ENCODE results near the gene ADORA2A.

Gene ADORA2A

GRCh38 chr22:24404561-24405275, 22.7 kb upstream of the ADORA2A start:
- no peak overlapping the region for H3K27ac ChIP-seq (ENCODE audit: low read depth, low read length)
- H3K9ac ChIP-seq (ENCODE audit: low read length), result no peak overlapping the region
- H3K36me3 ChIP-seq (ENCODE audit: insufficient read depth, low read length), result peaks cover 18% of the 10 kb centered on the region
- no peak overlapping the region for H3K4me3 ChIP-seq (ENCODE audit: low read depth in 1 of 2, low read length in 2 of 2)
- no peaks in the 10 kb centered on the region for H3K9me3 ChIP-seq (ENCODE audit: low read length)
- no peaks in the 10 kb centered on the region for H3K27me3 ChIP-seq (ENCODE audit: control insufficient read depth in 1 of 2, insufficient read depth in 2 of 2, low read length in 2 of 2)
- H3K4me1 ChIP-seq (ENCODE audit: insufficient read depth, low read length), result peaks cover 47% of the 10 kb centered on the region

GRCh38 chr22:24405631-24406321, 21.6 kb upstream of the ADORA2A start:
- Histone ChIP-seq H3K36me3 (ENCODE audit: insufficient read depth, low read length) (peaks cover 18% of the 10 kb centered on the region), H3K4me1 (ENCODE audit: insufficient read depth, low read length) (peaks cover 36% of the 10 kb centered on the region), H3K27ac (ENCODE audit: low read depth, low read length) (no peak overlapping the region), H3K9ac (ENCODE audit: low read length) (no peak overlapping the region), H3K9me3 (ENCODE audit: low read length) (no peaks in the 10 kb centered on the region), H3K4me3 (ENCODE audit: low read depth in 1 of 2, low read length in 2 of 2) (no peak overlapping the region), H3K27me3 (ENCODE audit: control insufficient read depth in 1 of 2, insufficient read depth in 2 of 2, low read length in 2 of 2) (no peaks in the 10 kb centered on the region)

DNA sequence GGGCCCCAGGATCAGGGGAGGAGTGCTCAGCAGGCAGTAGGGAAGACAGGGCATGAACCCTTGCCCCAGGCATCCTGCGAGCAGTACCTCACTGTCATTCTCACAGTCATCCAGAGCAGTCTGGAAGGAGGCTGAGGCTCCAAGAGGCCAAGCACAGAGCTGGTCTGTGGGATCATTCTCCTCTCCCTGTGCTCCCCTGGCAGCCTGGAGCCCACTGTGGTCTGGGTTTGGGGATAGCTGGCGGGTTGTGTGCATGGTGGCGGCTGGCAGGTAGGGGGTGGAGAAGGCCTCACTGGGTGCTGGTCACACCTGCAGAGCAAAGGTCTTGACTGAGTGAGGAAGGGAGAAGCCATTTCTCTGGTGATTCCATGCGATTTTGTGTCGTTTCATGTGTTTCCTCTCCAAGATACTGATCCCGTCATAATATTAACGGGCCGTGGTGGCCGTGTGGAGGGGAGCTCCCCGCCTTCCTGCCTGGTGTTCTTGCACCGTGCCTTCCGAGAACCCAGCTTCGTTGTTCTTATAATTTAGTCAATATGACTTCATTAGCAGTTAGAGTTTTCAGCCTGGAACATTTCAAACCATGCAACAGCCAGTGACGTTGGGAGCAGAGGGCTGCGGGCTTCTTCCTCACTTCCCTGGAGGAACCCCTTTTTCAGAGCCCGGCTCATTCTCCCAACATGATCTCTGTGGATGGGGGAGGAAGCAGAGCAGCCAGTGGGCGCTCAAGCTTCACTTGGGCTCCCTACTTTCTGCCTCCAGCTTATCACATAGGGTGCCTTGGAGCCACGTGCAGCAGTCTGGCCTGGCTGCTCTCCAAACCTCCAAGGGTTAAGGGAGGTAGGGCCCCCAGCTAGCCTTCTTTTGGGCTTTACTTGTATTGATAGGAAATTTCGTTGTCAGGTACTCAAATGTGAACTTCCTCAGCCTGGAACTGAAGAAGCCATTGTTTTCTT, 20.8 kb upstream of the ADORA2A start:
- Histone ChIP-seq H3K27ac (ENCODE audit: low read depth, low read length) (no peak overlapping the region), H3K9ac (ENCODE audit: low read length) (no peak overlapping the region), H3K4me1 (ENCODE audit: insufficient read depth, low read length) (peaks cover 28% of the 10 kb centered on the region)

DNA sequence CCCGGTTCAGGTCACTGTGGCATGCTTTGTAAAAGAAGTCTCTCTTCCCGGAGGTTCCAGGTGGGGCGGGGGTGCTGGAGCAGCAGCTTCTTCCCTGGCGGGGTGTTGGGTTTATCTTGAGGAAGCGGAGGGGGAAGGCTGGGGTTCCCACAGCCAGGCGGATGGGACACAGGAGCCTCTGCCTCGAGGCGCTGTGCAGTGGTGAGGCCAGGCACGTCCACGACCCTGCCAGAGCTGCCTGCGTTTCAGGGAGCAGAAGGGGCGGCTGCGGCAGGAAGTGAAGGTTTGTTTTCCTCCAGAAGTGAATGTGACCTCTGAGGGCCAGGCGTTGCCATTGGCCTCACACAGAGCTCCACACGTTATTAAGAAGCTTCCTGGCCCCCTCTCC, 20.1 kb upstream of the ADORA2A start:
- H3K36me3 ChIP-seq (ENCODE audit: insufficient read depth, low read length), result peaks cover 20% of the 10 kb centered on the region
- H3K9ac ChIP-seq (ENCODE audit: low read length), result no peak overlapping the region
- peaks cover 22% of the 10 kb centered on the region for H3K4me1 ChIP-seq (ENCODE audit: insufficient read depth, low read length)
- no peaks in the 10 kb centered on the region for H3K9me3 ChIP-seq (ENCODE audit: low read length)
- no peak overlapping the region for H3K4me3 ChIP-seq (ENCODE audit: low read depth in 1 of 2, low read length in 2 of 2)
- no peaks in the 10 kb centered on the region for H3K27me3 ChIP-seq (ENCODE audit: control insufficient read depth in 1 of 2, insufficient read depth in 2 of 2, low read length in 2 of 2)
- no peak overlapping the region for H3K27ac ChIP-seq (ENCODE audit: low read depth, low read length)

More for the DNA sequence above, 20.8 kb upstream of the ADORA2A start:
- Histone ChIP-seq H3K27me3 (ENCODE audit: control insufficient read depth in 1 of 2, insufficient read depth in 2 of 2, low read length in 2 of 2) (no peaks in the 10 kb centered on the region), H3K4me3 (ENCODE audit: low read depth in 1 of 2, low read length in 2 of 2) (no peak overlapping the region), H3K36me3 (ENCODE audit: insufficient read depth, low read length) (peaks cover 15% of the 10 kb centered on the region), H3K9me3 (ENCODE audit: low read length) (no peaks in the 10 kb centered on the region)

DNA sequence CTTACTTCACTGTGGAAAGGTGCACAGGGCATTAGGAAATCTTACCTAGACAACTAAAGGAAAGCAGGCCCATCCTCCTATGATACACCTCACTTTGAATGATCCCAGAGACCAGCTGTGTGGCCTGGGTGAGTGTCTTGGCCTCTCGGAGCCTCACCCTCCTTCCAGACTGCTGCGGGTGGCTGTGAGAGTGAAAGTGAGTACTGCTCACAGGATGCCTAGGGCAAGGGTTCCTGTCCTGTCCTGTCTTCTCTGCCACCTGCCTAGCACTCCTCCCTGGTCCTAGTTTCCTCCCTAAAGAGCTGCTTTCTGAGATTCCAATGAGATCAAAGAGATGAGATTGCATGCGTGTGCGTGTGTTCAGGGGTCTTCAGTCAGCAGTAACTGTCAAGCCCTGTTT, 19.5 kb upstream of the ADORA2A start:
- no peaks in the 10 kb centered on the region for H3K9me3 ChIP-seq (ENCODE audit: low read length)
- H3K4me3 ChIP-seq (ENCODE audit: low read depth in 1 of 2, low read length in 2 of 2), result no peak overlapping the region
- no peak overlapping the region for H3K27ac ChIP-seq (ENCODE audit: low read depth, low read length)
- H3K4me1 ChIP-seq (ENCODE audit: insufficient read depth, low read length), result peaks cover 16% of the 10 kb centered on the region
- H3K9ac ChIP-seq (ENCODE audit: low read length), result no peak overlapping the region
- peaks cover 24% of the 10 kb centered on the region for H3K36me3 ChIP-seq (ENCODE audit: insufficient read depth, low read length)
- H3K27me3 ChIP-seq (ENCODE audit: control insufficient read depth in 1 of 2, insufficient read depth in 2 of 2, low read length in 2 of 2), result no peaks in the 10 kb centered on the region

DNA sequence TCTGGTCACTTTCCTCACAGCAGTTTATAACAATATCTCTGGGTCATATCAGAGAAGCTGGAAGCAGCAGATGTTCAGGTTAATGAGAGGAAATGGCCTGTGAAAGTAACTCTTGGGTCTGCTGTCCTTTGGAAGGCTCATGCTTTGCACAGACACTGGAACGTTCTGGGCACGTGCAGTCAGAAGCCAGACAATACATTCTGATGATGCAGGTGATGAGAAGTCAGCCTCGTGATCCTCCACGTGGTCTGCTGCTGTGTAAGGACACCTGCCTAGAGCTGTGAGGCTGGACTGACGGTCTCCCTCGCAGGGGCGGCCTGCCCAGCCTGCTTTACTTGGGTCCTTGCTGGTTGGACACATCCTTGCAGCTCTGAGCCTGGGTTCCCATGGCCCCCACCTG, 18.8 kb upstream of the ADORA2A start:
- no peaks in the 10 kb centered on the region for H3K27me3 ChIP-seq (ENCODE audit: control insufficient read depth in 1 of 2, insufficient read depth in 2 of 2, low read length in 2 of 2)
- H3K36me3 ChIP-seq (ENCODE audit: insufficient read depth, low read length), result peaks cover 32% of the 10 kb centered on the region
- no peak overlapping the region for H3K27ac ChIP-seq (ENCODE audit: low read depth, low read length)
- no peak overlapping the region for H3K4me3 ChIP-seq (ENCODE audit: low read depth in 1 of 2, low read length in 2 of 2)
- no peaks in the 10 kb centered on the region for H3K9me3 ChIP-seq (ENCODE audit: low read length)
- no peak overlapping the region for H3K9ac ChIP-seq (ENCODE audit: low read length)
- H3K4me1 ChIP-seq (ENCODE audit: insufficient read depth, low read length), result peaks cover 8% of the 10 kb centered on the region

DNA sequence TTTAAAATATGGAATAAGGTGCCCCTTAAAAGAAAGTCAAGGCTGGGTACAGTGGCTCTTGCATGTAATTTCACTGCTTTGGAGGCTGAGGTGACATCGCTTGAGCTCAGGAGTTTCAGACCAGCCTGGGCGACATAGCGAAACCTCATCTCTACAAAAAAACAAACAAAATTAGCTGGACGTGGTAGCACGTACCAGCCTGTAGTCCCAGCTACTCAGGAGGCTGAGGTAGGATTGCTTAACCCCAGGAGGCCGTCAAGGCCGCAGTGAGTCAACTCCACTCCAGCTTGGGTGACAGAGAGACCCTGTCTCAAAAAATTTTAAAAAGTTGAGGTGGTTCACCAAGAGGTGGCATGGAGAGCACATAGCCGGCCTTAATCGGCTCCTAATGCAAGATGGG, 17.7 kb upstream of the ADORA2A start:
- Histone ChIP-seq H3K9ac (ENCODE audit: low read length) (no peak overlapping the region), H3K4me3 (ENCODE audit: low read depth in 1 of 2, low read length in 2 of 2) (no peak overlapping the region), H3K4me1 (ENCODE audit: insufficient read depth, low read length) (no peaks in the 10 kb centered on the region), H3K9me3 (ENCODE audit: low read length) (no peaks in the 10 kb centered on the region), H3K36me3 (ENCODE audit: insufficient read depth, low read length) (peaks cover 33% of the 10 kb centered on the region), H3K27me3 (ENCODE audit: control insufficient read depth in 1 of 2, insufficient read depth in 2 of 2, low read length in 2 of 2) (no peaks in the 10 kb centered on the region), H3K27ac (ENCODE audit: low read depth, low read length) (no peak overlapping the region)

DNA sequence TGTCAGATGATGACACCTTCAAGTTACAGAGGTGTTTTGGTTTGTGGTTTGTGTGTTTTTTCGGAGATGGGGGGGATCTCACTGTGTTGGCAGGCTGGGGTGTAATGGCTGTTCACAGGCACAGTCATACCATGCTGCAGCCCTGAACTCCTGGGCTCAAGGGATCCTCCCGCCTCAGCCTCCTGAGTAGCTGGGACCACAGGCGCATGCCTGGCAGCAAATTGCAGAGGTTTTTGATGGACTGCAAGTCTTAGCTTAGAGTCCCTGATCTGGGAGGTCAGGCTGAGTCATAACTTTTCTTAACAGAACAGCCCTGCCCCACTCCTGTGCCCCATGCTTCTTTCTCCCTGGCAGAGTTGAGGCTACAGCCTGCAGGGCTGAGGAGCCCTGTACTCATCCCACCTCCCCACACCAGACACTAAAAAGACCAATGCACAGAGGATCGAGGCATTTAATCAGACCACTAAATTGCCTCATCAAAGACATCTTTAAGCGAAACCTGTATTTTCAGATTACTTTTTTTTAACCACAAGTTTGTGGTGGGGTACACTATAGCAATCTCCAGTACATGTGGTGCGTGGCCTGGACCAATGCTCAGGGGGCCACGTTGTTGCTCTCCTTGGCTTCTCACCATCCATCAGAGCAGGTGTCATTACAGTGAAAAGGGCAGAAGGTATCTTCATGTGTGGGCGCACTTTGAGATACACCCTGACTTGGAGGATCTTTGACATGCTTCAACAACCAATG, 17.1 kb upstream of the ADORA2A start:
- no peak overlapping the region for H3K4me3 ChIP-seq (ENCODE audit: low read depth in 1 of 2, low read length in 2 of 2)
- H3K36me3 ChIP-seq (ENCODE audit: insufficient read depth, low read length), result peaks cover 32% of the 10 kb centered on the region
- H3K27me3 ChIP-seq (ENCODE audit: control insufficient read depth in 1 of 2, insufficient read depth in 2 of 2, low read length in 2 of 2), result no peaks in the 10 kb centered on the region
- no peaks in the 10 kb centered on the region for H3K4me1 ChIP-seq (ENCODE audit: insufficient read depth, low read length)
- no peaks in the 10 kb centered on the region for H3K9me3 ChIP-seq (ENCODE audit: low read length)
- H3K27ac ChIP-seq (ENCODE audit: low read depth, low read length), result no peak overlapping the region
- no peak overlapping the region for H3K9ac ChIP-seq (ENCODE audit: low read length)

DNA sequence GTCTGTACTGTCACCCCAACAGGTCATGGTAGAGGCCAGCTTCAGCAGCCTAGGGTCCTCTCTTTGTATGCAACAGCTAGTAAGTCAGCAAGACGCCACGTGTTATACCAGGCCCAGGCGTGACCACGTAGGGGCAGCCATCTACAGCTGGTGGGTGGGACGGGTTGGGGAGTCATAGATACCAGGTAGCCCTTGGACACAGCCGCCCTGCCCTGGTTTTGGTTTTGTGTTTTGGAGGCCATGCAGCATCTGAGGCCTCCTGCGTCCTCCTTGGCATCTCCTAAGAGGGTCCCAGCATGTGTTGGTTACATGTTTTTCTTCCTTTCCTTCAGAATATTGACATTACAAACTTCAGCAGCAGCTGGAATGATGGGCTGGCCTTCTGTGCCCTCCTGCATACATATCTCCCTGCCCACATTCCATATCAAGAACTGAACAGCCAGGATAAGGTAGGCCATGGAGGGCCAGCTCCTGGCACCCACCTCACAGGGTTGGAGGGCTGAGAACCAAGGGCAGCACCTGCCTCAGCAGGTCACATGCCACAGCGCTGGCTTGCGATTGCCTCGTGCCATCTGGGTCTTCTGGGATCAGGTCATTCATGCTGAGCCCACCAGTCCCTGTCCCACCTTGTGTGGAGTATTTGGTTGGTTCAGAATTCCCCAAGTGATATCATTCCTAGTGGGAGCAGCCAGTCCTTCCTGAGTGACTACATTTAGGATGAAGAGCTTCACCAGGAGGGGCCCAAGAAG, 16.0 kb upstream of the ADORA2A start:
- H3K9ac ChIP-seq (ENCODE audit: low read length), result no peak overlapping the region
- no peaks in the 10 kb centered on the region for H3K27me3 ChIP-seq (ENCODE audit: control insufficient read depth in 1 of 2, insufficient read depth in 2 of 2, low read length in 2 of 2)
- peaks cover 40% of the 10 kb centered on the region for H3K36me3 ChIP-seq (ENCODE audit: insufficient read depth, low read length)
- no peaks in the 10 kb centered on the region for H3K4me1 ChIP-seq (ENCODE audit: insufficient read depth, low read length)
- H3K9me3 ChIP-seq (ENCODE audit: low read length), result no peaks in the 10 kb centered on the region
- H3K4me3 ChIP-seq (ENCODE audit: low read depth in 1 of 2, low read length in 2 of 2), result no peak overlapping the region
- H3K27ac ChIP-seq (ENCODE audit: low read depth, low read length), result no peak overlapping the region

GRCh38 chr22:24412274-24412673, 15.1 kb upstream of the ADORA2A start:
- Histone ChIP-seq H3K36me3 (ENCODE audit: insufficient read depth, low read length) (peaks cover 40% of the 10 kb centered on the region), H3K27ac (ENCODE audit: low read depth, low read length) (no peak overlapping the region), H3K4me3 (ENCODE audit: low read depth in 1 of 2, low read length in 2 of 2) (no peak overlapping the region), H3K4me1 (ENCODE audit: insufficient read depth, low read length) (no peaks in the 10 kb centered on the region), H3K27me3 (ENCODE audit: control insufficient read depth in 1 of 2, insufficient read depth in 2 of 2, low read length in 2 of 2) (no peaks in the 10 kb centered on the region), H3K9me3 (ENCODE audit: low read length) (no peaks in the 10 kb centered on the region), H3K9ac (ENCODE audit: low read length) (no peak overlapping the region)
